ENCODE measurements around the gene SOD2.
A peak's percentile ranks its signal among the peaks of the same experiment; 100 is the strongest.
"Not testable (repeated sequence)": the region's sequence is repeated elsewhere in the genome, so short reads cannot be mapped to it uniquely, and the experiment has no call there.

The SOD2 gene

DNA sequence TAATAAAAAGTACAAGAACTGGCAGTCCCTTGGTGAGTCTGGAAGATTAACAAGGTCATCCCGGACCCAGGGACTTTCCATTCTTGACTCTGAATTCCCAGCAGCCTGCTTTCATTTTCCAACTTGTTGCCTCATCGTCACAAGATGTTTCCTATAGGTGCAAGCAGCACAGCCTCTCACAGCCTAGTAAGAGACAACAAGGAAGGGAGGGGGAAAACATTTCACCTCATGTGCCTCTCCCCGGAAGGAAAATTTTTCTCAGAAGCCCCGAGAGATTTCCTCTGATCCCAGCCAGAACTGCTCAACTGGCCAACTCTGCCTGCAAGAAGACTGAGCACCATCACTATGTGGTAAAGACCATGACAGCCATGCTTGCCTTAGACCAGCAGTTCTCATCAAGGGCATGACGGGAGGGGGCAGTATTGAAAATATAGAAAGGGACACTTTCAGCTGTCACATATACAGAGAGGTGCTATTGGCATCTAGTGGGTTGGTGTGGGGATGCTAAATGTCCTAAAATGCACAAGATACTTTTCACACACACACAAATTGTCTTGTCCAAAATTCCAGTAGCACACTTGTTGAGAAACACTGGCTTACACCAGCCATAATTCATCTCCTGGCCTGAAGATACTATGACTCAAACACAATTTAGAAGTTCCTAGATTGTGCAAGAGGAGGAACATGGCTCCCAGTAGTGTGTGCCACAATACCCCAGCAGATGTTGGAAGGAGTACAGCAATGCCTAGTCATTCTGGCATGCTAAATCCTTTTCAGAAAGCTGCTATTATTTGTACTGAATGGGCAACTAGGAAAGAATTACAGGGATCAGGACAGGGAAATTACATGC is 23.4 kb upstream of the SOD2 start:
- no peak for DNase-seq (ENCODE audit: low read depth)

- DNase-seq (ENCODE audit: low read depth) = no peak
Measured at GRCh38 chr6:159715605-159716004, 22.6 kb upstream of the SOD2 start.

DNA sequence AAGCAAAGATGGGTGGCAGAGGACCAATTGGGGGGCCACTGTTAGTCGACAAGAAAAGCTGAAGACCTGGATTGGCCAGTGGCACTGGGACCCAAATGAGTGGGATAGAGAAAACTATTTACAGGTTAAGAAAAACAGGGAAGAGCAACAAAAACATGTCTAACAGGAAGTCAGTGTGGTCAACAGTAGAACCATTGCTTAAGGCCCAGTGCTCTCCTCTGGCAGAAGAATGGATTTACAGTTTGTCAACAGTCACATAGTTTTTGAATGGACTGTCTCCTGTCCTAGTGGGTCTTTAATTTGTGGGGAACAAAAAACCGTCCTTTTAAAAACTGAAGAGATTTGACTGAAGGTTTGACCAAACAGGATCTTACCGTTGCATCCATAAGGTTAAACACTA is 22.1 kb upstream of the SOD2 start:
- no peak for DNase-seq (ENCODE audit: low read depth)

DNA sequence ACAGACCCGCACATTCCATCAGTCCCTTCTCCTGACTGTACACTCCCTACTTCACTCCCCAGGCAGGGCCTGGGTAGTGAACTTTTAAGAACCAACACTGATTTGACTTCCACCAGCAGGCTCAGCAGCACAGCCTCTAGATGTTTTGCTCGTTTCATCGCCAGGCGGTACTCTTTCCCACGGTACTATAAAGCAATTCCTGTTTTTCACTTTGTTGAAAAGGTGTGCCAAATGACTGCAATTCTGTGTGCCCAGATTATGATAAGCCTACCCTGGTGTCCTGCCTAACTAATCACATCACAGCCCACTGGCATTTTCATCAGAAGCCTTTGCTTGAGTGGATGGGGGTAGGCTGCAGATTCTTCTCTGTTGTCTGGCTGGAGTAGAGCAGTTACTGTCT is 21.4 kb upstream of the SOD2 start:
- no peak for DNase-seq (ENCODE audit: low read depth)

GRCh38 chr6:159713984-159714383 is 20.9 kb upstream of the SOD2 start:
- DNase-seq (ENCODE audit: low read depth) = no peak

DNA sequence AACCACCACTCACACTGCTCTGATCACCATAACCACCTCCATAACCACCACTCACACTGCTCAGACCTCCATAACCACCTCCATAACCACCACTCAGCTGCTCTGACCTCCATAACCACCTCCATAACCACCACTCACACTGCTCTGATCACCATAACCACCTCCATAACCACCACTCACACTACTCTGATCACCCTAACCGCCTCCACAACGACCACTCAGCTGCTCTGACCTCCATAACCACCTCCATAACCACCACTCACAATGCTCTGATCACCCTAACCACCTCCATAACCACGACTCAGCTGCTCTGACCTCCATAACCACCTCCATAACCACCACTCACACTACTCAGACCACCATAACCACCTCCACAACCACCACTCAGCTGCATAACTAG is 19.3 kb upstream of the SOD2 start:
- not testable (repeated sequence) for DNase-seq (ENCODE audit: low read depth)

DNA sequence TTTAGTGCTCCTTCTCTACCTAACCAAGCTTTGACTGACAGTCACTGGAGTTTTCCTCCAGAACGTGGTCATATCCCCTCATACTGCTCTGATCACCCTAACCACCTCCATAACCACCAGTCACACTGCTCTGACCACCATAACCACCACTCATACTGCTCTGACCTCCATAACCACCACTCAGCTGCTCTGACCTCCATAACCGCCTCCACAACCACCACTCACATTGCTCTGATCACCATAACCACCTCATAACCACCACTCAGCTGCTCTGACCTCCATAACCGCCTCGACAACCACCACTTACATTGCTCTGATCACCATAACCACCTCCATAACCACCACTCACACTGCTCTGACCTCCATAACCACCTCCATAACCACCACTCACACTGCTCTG is 17.6 kb upstream of the SOD2 start:
- not testable (repeated sequence) for DNase-seq (ENCODE audit: low read depth)

DNA sequence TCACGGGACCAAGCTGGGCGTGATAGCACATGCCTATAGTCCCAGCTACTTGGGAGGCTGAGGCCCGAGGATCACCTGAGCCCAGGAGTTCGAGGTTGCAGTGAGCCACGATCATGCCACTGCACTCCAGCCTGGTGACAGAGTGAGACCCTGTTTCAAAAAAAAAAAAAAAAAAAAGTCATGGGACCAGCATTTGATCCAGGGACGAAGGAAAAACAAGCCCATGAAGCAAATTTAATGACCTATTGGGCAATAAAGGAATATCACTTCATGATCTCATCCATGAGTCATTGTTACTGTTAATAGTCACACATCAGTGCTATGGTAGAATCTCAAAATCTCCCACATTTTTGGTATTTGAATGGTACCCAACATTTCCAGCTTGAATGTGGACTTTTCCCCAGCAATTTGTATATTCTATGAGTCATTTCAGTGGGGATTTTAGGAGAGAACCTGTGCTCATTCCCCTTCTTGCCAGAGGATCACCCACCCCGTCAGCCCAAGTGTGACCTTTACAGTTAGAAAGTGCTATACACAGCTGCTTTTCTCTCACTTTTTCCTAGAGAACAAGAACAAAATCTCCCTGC is 8.5 kb upstream of the SOD2 start:
- no peak for DNase-seq (ENCODE audit: low read depth)

DNA sequence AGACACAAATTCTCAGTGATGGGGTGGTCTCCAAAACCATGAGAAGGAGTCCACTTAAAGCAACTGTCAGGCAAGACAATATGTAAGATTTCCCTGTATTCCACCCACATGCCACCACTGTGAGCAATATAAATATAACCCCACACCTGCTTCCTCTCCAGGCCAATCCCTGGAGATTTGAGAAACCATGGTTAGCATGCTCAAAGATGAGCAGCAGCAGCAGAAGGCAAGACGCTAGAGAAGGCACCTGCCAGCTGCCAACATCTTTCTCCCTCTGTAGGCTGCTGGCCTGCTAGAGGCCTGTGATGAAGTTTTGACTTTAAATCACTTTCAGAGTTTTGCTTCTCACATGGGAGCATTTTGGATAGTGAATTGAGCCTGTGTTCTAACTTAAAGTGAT is 7.9 kb upstream of the SOD2 start:
- no peak for DNase-seq (ENCODE audit: low read depth)

- no peak for DNase-seq (ENCODE audit: low read depth)
Measured at GRCh38 chr6:159695984-159696383, 2.9 kb upstream of the SOD2 start.

DNA sequence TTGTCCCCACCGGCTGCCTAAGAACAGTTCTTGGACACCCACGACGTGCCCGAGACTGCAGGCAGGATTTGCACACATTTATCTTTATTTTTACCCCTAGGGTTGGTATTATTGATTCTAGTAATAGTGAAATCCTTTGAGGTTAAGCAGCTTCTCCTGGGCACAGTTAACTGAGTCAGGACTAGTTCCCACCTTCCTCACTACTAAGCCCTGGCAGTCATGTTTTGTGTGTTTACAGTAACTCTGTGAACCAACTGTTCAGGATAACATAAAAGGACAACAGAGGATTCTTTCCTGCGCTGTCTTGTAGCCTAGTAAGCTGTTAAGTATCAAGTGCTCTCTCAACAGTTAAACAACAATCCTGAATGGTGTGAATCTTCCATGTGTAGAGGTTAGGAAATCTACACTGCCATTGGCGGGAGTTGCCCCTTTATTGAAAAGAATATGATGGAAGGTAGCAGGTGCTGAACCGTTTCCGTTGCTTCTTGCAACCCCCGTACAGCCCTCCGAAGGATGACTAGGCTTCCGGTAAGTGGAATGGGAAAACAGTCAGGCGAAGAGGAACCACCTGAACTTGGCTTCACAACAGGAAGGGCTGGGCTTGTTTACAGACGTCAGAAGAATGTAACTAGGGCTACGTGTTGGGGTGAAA is 979 bp upstream of the SOD2 start:
- no peak for DNase-seq (ENCODE audit: low read depth)

- DNase-seq (ENCODE audit: low read depth) = peak; percentile 42
Measured at GRCh38 chr6:159692303-159693127, 526 bp downstream of the SOD2 start.

DNA sequence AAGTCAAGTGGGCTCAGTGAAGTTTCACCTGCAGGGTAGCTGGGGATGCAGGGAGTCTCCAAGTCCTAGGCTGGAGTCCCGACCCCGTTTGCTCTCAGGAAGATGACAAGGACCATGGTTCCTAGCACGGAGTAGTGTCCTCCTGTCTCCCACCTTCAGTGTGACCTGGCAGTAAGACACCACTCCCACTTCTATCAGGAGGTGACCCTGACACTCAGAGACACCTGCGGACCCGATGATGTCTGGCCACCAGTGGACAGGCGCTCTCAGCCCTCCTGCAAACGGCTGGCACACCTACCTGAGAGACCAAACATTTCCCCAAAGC is 1.1 kb downstream of the SOD2 start:
- DNase-seq (ENCODE audit: low read depth) = no peak

DNA sequence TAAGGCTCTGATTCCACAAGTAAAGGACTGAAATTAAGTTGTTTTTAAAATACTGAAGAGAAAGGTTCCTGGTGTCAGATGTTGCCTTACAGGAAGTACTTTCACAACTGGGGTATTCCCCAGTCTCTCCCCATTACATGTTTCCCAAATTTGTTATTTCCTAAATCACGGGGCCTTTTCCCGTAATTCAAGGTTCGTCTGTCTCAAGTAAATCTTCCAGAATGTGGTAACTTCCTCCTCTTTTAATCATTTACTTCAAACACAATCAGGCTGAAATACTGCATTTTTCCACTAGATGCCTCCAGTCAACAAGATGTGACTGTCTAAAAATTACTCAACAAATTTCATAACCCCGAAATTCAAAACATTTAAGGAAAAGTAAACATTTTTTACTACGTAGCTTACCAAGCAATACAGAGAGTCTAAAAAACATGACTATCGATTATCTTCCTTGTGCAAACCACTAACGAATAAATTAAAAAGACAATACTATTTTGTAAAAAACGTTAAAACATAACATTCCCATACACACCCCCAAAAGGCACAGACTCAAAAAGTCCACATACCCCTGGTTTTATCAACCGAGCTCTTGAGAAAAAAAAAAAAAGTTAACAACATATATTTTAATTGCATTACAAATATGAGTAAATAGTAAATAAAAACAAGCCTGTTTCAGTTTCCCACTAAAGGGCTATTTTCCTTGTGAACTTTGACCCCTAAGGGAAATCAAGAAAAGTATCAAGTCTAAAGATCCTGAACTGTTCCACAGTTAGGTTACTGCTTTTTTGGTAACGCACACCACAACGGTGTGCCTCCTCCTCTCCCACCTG is 1.7 kb downstream of the SOD2 start:
- DNase-seq (ENCODE audit: low read depth) = no peak

GRCh38 chr6:159690135-159690534 is 2.9 kb downstream of the SOD2 start:
- DNase-seq (ENCODE audit: low read depth) = not testable (repeated sequence)

- DNase-seq (ENCODE audit: low read depth) = no peak
Measured at GRCh38 chr6:159689001-159689400, 4.0 kb downstream of the SOD2 start.

DNA sequence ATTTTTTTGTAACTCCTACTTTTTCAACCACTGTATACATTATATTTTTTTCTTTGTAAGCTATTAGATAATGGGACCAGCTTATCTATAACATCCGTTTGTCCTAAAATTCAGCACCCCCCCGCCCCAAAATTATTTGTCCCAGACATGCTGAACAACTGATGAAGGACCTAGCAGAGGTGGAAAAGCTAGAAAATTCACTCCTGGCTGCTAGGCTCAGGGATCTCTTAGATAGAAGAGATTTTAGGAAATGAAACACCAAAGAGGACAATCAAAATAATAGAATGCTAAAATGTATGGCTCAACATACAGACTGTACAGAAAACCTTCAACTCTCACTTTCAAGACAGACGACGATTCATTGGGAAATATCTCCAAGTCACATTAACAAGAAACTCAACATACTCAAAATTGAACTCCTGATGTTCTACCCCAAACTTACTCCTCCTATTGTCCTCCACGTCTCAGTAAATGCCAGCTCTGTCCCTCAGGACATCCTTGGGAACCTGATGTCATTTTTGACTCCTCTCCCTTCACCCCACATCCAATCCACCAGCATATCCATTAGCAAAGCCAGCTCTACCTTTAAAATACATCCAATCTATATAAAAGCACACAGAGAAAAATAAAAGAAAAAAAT is 4.7 kb downstream of the SOD2 start:
- DNase-seq (ENCODE audit: low read depth) = no peak

DNA sequence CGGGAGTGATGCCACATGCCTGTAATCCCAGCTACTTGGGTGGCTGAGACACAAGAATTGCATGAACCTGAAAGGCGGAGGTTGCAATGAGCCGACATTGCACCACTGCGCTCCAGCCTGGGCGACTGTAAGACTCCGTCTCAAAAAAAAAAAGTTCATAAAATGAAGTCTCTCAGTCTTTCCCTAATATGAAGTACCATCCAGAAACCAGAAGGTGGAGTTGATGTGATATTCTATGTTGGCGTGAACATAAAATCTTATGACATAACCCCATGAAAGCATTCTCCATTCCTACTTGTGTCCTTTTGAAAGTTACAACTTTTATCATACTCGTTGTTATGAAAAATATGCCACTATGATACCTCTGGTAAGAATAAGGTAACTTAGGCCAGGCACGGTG is 5.7 kb downstream of the SOD2 start:
- no peak for DNase-seq (ENCODE audit: low read depth)

DNA sequence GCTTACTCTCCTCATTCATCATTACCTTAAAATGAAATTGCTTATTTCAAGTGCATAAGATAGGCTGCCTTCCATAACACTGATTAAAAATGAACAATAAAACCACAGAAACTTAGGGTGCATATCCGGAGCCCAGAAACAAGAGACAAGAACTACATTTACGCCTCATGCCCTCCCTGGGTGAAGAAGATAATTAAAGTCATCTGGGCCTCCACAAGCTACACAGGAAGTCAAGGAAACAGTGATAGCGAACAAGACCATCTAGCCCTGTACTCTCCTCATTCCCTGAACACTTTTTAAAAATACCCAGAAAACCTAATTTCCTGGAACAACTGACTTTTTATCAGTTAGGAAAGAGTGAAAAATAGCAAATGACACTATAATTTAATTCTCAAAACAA is 6.3 kb downstream of the SOD2 start:
- no peak for DNase-seq (ENCODE audit: low read depth)

DNA sequence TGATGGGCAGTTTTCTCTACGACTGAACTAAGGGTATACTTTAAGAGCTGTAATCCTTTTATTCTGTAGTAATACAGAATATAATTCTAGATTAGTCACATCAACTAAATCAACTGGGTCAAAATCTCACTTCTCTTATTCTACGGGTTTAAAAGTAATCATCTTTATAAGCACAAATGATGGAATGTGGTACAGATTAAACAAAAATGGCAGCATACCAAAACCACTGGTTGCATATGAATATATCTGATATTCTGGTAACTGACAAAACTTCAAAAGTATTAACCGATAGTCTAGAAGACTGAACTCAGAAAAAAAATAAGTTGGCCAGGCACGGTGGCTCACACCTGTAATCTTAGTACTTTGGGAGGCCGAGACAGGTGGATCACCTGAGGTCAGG is 7.0 kb downstream of the SOD2 start:
- no peak for DNase-seq (ENCODE audit: low read depth)

GRCh38 chr6:159684013-159684304 is 9.1 kb downstream of the SOD2 start:
- no peak for DNase-seq (ENCODE audit: low read depth)

Measured in activated T-helper 9 cell treated with anti-CD3 and anti-CD28 coated beads, Interleukin-2, amount 50 U/mL, for 16 hours (primary cell).